Measurements from ENCODE around the gene APLP1. TPM values are rescaled to one million over a fixed set of nuclear protein-coding genes. Genes with fewer than 3 reads are reported as not detected.
A peak's percentile ranks its signal among the peaks of the same experiment; 100 is the strongest.

APLP1 gene
- 1 to 10 TPM in 1 of 4 donors, under 1 TPM in 3; 0.48 to 4.1 (median 0.78) TPM for total RNA-seq
- polyA plus RNA-seq, result 1 to 10 TPM in 1 of 3 donors, under 1 TPM in 2; 0.48 to 2.2 (median 1.00) TPM
- long read RNA-seq, donor 1, partial matches to known transcripts, result 0 of 1 reads
- long read RNA-seq, donor 1, other reads (novel, unspliced or antisense), result 1 of 1 reads
- long read RNA-seq, donor 2, partial matches to known transcripts, result 0 of 2 reads
- long read RNA-seq, donor 2, other reads (novel, unspliced or antisense), result 2 of 2 reads

- Histone ChIP-seq H3K4me1 (peaks cover 6% of the 10 kb centered on the region), H3K27ac (no peak within 1 kb of the TSS), H3K4me3 (peak within 1 kb of the TSS; percentile 60), H3K9me3 (no peaks in the 10 kb centered on the region), H3K27me3 (ENCODE audit: insufficient read depth in 3 of 3, low read length in 2 of 3) (peaks cover 0 to 76% (median 22%) of the 10 kb centered on the region in 3 donors), H3K36me3 (ENCODE audit: insufficient read depth in 1 of 2, low read depth in 1 of 2) (no peaks in the 10 kb centered on the region)
- intact Hi-C loops (cut with DNase I), result no loop called here
- TF ChIP-seq, protein P1, sequence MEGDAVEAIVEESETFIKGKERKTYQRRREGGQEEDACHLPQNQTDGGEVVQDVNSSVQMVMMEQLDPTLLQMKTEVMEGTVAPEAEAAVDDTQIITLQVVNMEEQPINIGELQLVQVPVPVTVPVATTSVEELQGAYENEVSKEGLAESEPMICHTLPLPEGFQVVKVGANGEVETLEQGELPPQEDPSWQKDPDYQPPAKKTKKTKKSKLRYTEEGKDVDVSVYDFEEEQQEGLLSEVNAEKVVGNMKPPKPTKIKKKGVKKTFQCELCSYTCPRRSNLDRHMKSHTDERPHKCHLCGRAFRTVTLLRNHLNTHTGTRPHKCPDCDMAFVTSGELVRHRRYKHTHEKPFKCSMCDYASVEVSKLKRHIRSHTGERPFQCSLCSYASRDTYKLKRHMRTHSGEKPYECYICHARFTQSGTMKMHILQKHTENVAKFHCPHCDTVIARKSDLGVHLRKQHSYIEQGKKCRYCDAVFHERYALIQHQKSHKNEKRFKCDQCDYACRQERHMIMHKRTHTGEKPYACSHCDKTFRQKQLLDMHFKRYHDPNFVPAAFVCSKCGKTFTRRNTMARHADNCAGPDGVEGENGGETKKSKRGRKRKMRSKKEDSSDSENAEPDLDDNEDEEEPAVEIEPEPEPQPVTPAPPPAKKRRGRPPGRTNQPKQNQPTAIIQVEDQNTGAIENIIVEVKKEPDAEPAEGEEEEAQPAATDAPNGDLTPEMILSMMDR (IDR thresholded peaks at IDR 0.05), result no peak
- DNase-seq (peak; percentile 66 to 68), ATAC-seq (peak; percentile 62 to 72 (median 70))
- WGBS, 3 donors, result 0 to 1% (median 1%) methylated on average over 41 to 60 of the region's 60 CpGs
Observed at GRCh38 chr19:35868172-35868822, at the start of gene APLP1. Gene APLP1 (plus strand): TSS chr19:35868574. CDS start chr19:35868637, 63 bp downstream.

- no peak overlapping the region for H3K27ac ChIP-seq
- ATAC-seq (no peak), DNase-seq (no peak)
- no peak overlapping the region for H3K4me3 ChIP-seq
- H3K36me3 ChIP-seq (ENCODE audit: insufficient read depth in 1 of 2, low read depth in 1 of 2), result no peaks in the 10 kb centered on the region
- no peaks in the 10 kb centered on the region for H3K4me1 ChIP-seq
- WGBS, 3 donors, result 72 to 88% (median 76%) methylated on average over 3 of the region's 3 CpGs
- no peaks in the 10 kb centered on the region for H3K9me3 ChIP-seq
- intact Hi-C loops (cut with DNase I), result no loop called here
- H3K27me3 ChIP-seq (ENCODE audit: insufficient read depth in 3 of 3, low read length in 2 of 3), result peaks cover 0 to 18% (median 3%) of the 10 kb centered on the region in 3 donors
- TF ChIP-seq, protein P1 (IDR thresholded peaks at IDR 0.05), result no peak
Observed at GRCh38 chr19:35822579-35822978, 45.8 kb upstream of the APLP1 start.

- Histone ChIP-seq H3K9me3 (no peaks in the 10 kb centered on the region), H3K4me1 (no peaks in the 10 kb centered on the region), H3K4me3 (no peak overlapping the region), H3K27ac (no peak overlapping the region), H3K27me3 (ENCODE audit: insufficient read depth in 3 of 3, low read length in 2 of 3) (peaks cover 0 to 3% (median 2%) of the 10 kb centered on the region in 3 donors), H3K36me3 (ENCODE audit: insufficient read depth in 1 of 2, low read depth in 1 of 2) (no peaks in the 10 kb centered on the region)
- no peak for ATAC-seq
- no peak for DNase-seq
- 70 to 79% (median 73%) methylated on average over 5 of the region's 5 CpGs for WGBS, 3 donors
- TF ChIP-seq, protein P1 (IDR thresholded peaks at IDR 0.05), result no peak
- intact Hi-C loops (cut with DNase I), result no loop called here
Observed at GRCh38 chr19:35824150-35824549, 44.2 kb upstream of the APLP1 start.

- H3K4me1 ChIP-seq, result no peaks in the 10 kb centered on the region
- no peaks in the 10 kb centered on the region for H3K36me3 ChIP-seq (ENCODE audit: insufficient read depth in 1 of 2, low read depth in 1 of 2)
- H3K27ac ChIP-seq, result no peak overlapping the region
- DNase-seq (peak in 1 of 2 donors; percentile 48), ATAC-seq (peak in 1 of 4 donors; percentile 48)
- no peaks in the 10 kb centered on the region for H3K9me3 ChIP-seq
- WGBS, 3 donors, result 5 to 7% (median 6%) methylated on average over 12 of the region's 12 CpGs
- no peak overlapping the region for H3K4me3 ChIP-seq
- intact Hi-C loops (cut with DNase I), result loop anchor here in 1 of 2 donors (1.0 kb wide), 1 partner anchor 46 kb away; no protein-coding TSS in a partner anchor
- H3K27me3 ChIP-seq (ENCODE audit: insufficient read depth in 3 of 3, low read length in 2 of 3), result peaks cover 0 to 14% (median 2%) of the 10 kb centered on the region in 3 donors
- TF ChIP-seq, protein P1 (IDR thresholded peaks at IDR 0.05), result no peak
Observed at GRCh38 chr19:35828692-35829301, 39.6 kb upstream of the APLP1 start.
